Measurements from ENCODE around the gene PAX5.

The PAX5 gene

GRCh38 chr9:37036776-37037502 is 2.9 kb upstream of the PAX5 start:
- FAIRE-seq = no peak

- FAIRE-seq = no peak
Observed at GRCh38 chr9:37036371-37036775, 2.3 kb upstream of the PAX5 start.

GRCh38 chr9:37035648-37036370 is 1.7 kb upstream of the PAX5 start:
- FAIRE-seq = no peak

- FAIRE-seq = no peak
Observed at GRCh38 chr9:37034938-37035647, 1.0 kb upstream of the PAX5 start.

- no peak for FAIRE-seq
Observed at GRCh38 chr9:37034305-37034937, 353 bp upstream of the PAX5 start.

- FAIRE-seq = no peak
Observed at GRCh38 chr9:37033141-37033540, 927 bp downstream of the PAX5 start.

- FAIRE-seq = no peak
Observed at GRCh38 chr9:37032713-37033112, 1.4 kb downstream of the PAX5 start.

GRCh38 chr9:37031902-37032301 is 2.2 kb downstream of the PAX5 start:
- no peak for FAIRE-seq

- no peak for FAIRE-seq
Observed at GRCh38 chr9:37031081-37031480, 3.0 kb downstream of the PAX5 start.

GRCh38 chr9:37030611-37030939 is 3.5 kb downstream of the PAX5 start:
- FAIRE-seq = no peak

GRCh38 chr9:37029776-37030610 is 4.1 kb downstream of the PAX5 start:
- FAIRE-seq = no peak

- FAIRE-seq = no peak
Observed at GRCh38 chr9:37029304-37029775, 4.7 kb downstream of the PAX5 start.

GRCh38 chr9:37028420-37029031 is 5.5 kb downstream of the PAX5 start:
- no peak for FAIRE-seq

- peak; percentile 18 for FAIRE-seq
Observed at GRCh38 chr9:37027582-37028419, 6.3 kb downstream of the PAX5 start.

- FAIRE-seq = no peak
Observed at GRCh38 chr9:37026931-37027581, 7.0 kb downstream of the PAX5 start.

GRCh38 chr9:37026113-37026930 is 7.7 kb downstream of the PAX5 start:
- no peak for FAIRE-seq

GRCh38 chr9:37025823-37026112 is 8.3 kb downstream of the PAX5 start:
- no peak for FAIRE-seq

- FAIRE-seq = no peak
Observed at GRCh38 chr9:37025071-37025822, 8.8 kb downstream of the PAX5 start.

- FAIRE-seq = no peak
Observed at GRCh38 chr9:37017546-37017945, 16.5 kb downstream of the PAX5 start.
